ENCODE measurements around the gene METTL25. TPM values are rescaled to one million over a fixed set of nuclear protein-coding genes. Genes with fewer than 3 reads are reported as not detected.
A peak's percentile ranks its signal among the peaks of the same experiment; 100 is the strongest.

The METTL25 gene
- total and polyA plus RNA-seq, 12 donors = 4.0 to 28.8 (median 18.5) TPM

GRCh38 chr12:82523996-82524395 lies 165.7 kb downstream of the METTL25 start:
- Histone ChIP-seq H3K36me3 (replicated peaks in 1 of 2) (no peaks in the 10 kb centered on the region), H3K4me1 (replicated peaks in 1 of 2) (no peaks in the 10 kb centered on the region), H3K4me3 (no peak overlapping the region), H3K27ac (no peak overlapping the region), H3K27me3 (no peaks in the 10 kb centered on the region), H3K9me3 (replicated peaks in 1 of 3) (no peaks in the 10 kb centered on the region)
- DNase-seq = no peak
- intact Hi-C loops (cut with DNase I) = loop anchor here in 1 of 2 donors (10.0 kb wide), 1 partner anchor 101 kb away; no protein-coding TSS in a partner anchor
- WGBS, 4 donors = 42 to 60% (median 53%) methylated on average over 3 of the region's 3 CpGs
- TF ChIP-seq CTCF (IDR thresholded peaks at IDR 0.05) (no peak), POLR2A (IDR thresholded peaks at IDR 0.05) (no peak)

DNA sequence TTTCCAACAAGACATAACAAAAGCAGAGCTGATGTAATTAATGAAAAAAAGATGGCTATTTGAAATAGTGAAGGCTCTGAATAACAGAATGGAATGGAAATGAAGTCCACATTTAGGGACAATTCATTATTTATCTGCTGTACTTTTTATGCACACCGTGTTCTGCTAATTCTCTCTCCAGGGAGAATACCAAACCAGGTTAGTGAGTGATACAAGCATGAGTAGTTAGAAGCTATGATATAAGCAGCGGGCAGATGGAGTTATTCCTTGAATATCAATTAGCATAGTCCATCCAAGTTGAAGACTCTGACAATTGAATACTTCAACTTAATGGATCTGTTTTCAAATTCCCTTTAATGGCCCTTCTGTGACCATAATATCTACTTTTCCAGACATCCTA lies 166.3 kb downstream of the METTL25 start:
- intact Hi-C loops (cut with DNase I) = loop anchor here in 1 of 2 donors (10.0 kb wide), 1 partner anchor 100 kb away; no protein-coding TSS in a partner anchor
- H3K27me3 ChIP-seq = no peaks in the 10 kb centered on the region
- H3K9me3 ChIP-seq (replicated peaks in 1 of 3) = no peaks in the 10 kb centered on the region
- WGBS, 4 donors = 34 to 74% (median 62%) methylated on average over 2 of the region's 2 CpGs
- H3K4me3 ChIP-seq = no peak overlapping the region
- H3K27ac ChIP-seq = no peak overlapping the region
- H3K4me1 ChIP-seq (replicated peaks in 1 of 2) = no peaks in the 10 kb centered on the region
- TF ChIP-seq POLR2A (IDR thresholded peaks at IDR 0.05) (no peak), CTCF (IDR thresholded peaks at IDR 0.05) (no peak)
- DNase-seq = no peak
- no peaks in the 10 kb centered on the region for H3K36me3 ChIP-seq (replicated peaks in 1 of 2)

DNA sequence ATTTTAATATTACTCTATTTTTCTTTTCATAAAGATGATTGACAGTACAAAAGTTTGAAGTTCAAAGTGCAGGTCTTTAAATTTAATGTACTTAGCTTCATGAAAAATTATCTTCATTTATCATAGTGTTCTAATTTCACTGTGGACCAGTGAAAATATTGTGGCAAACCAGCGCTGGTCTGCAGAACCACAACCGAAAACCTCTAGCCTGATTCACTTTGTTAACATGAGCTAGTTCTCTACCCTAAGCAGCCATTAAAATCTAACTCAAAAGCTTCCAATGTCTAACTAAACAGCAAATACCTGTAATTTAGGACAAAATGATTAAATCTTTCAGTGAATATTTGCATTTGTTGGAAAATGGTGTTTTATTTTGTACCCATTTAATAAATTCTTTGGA lies 167.3 kb downstream of the METTL25 start:
- 71 to 91% (median 78%) methylated on average over 2 of the region's 2 CpGs for WGBS, 4 donors
- no peak for TF ChIP-seq CTCF (IDR thresholded peaks at IDR 0.05)
- no peak for TF ChIP-seq POLR2A (IDR thresholded peaks at IDR 0.05)
- H3K4me3 ChIP-seq = no peak overlapping the region
- no peak overlapping the region for H3K27ac ChIP-seq
- no peaks in the 10 kb centered on the region for H3K9me3 ChIP-seq (replicated peaks in 1 of 3)
- H3K4me1 ChIP-seq (replicated peaks in 1 of 2) = no peaks in the 10 kb centered on the region
- no peaks in the 10 kb centered on the region for H3K27me3 ChIP-seq
- no peak for DNase-seq
- intact Hi-C loops (cut with DNase I) = loop anchor here in 1 of 2 donors (10.0 kb wide), 1 partner anchor 99 kb away; no protein-coding TSS in a partner anchor
- H3K36me3 ChIP-seq (replicated peaks in 1 of 2) = no peaks in the 10 kb centered on the region

DNA sequence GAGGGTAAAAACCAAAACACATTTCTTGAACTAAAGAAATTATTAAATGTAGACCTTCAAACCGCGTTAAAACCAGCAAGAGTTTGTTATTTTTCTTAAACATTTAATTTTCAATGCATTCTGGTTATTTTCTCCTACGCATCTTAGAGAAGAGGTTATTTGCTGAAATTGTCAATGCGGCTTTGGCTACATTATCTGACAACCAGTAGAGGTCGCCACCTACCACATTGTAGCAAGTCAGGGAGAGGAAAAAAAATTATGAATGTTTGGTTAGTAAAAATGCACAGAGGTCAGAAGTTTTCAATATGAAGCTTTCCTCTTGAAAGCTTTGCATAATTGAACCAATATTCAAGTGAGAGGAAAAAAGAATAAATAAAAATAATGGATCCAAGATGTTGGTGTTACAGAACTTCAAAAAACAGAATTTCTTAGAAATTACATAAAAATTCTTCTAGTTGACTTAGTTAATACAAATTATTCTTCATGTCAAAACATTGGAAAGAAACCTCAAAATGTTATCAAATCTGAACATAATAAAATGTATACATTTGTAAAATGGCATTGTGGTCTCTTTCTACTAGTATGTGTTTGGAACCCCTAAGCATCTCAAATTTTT lies 168.9 kb downstream of the METTL25 start:
- WGBS, 4 donors = 2 to 8% (median 7%) methylated on average over 5 of the region's 5 CpGs
- TF ChIP-seq POLR2A (IDR thresholded peaks at IDR 0.05) = no peak
- TF ChIP-seq CTCF (IDR thresholded peaks at IDR 0.05) = peak; percentile 68 to 88 (median 80)
- Histone ChIP-seq H3K27me3 (no peaks in the 10 kb centered on the region), H3K4me3 (no peak overlapping the region), H3K4me1 (replicated peaks in 1 of 2) (no peaks in the 10 kb centered on the region), H3K9me3 (replicated peaks in 1 of 3) (no peaks in the 10 kb centered on the region), H3K27ac (no peak overlapping the region), H3K36me3 (replicated peaks in 1 of 2) (no peaks in the 10 kb centered on the region)
- peak; percentile 28 to 64 (median 32) for DNase-seq
- intact Hi-C loops (cut with DNase I) = loop anchor here in 1 of 2 donors (10.0 kb wide), 1 partner anchor 98 kb away; no protein-coding TSS in a partner anchor

Other genes starting within 250 kb of the METTL25 start
- 10 to 100 TPM; 22.4 to 39.8 (median 28.5) TPM for gene CCDC59, start 142 bp upstream of the METTL25 start, total RNA-seq
- 10 to 100 TPM; 28.7 to 50.5 (median 41.9) TPM for gene CCDC59, start 142 bp upstream of the METTL25 start, polyA plus RNA-seq

Data from adrenal gland (tissue), 12 donors.